ENCODE measurements around the gene ZNF845.
"Not testable (repeated sequence)": the region's sequence is repeated elsewhere in the genome, so short reads cannot be mapped to it uniquely, and the experiment has no call there.

ZNF845 gene

DNA sequence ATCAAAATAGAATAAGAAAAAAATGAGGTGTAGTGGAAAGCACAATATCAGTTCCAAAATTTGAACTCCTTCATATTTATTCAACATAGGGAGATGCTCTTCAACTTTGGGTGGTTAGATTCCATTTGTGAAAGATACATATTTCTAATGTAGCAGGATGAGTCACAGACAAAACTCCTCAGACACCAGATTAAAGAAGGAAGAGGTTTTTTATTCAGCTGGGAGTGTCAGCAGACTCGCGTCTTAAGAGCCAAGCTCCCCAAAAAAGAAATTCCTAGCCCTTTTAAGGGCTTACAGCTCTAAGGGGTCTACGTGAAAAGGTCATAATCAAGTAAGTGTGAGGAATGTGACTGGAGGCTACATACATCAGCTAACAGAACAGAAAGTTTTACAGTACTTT lies 54.6 kb downstream of the ZNF845 start:
- ATAC-seq: no peak

DNA sequence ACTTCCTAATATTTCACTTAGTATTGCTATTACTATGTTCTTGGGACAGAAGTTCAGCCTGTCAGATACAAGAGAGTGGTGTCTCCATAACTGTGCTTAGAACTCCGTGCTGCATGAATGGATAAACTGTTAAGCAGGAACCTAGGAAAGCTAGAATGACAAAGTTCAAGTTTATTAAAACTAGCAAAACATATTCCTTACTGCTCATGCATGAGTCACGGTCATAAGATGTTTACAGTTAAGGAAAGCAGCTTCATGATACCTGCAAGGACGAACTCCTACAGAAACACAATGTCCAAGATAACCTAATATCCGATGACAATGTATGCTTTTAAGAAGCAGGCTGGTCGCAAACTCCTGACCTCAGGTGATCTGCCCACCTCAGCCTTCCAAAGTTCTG lies 55.4 kb downstream of the ZNF845 start:
- no peak for ATAC-seq

DNA sequence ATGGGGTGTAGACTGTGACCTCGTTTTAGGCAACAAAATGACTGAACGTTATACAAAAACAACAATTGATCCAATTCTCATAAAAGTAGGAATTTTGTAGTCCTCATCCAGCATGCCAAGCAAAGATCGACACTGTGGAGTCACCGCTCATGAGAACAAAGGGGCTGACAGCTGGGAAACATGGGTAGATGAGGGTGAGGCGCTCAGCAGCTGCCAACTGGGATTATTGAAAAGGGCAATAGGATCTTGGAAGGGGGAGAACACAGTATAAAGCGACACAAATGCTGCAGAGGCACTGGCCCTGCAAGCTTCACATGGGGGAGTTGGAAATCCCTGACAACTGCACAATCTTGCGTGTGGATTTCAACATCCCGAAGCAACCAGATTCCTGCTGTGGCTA lies 56.0 kb downstream of the ZNF845 start:
- no peak for ATAC-seq

DNA sequence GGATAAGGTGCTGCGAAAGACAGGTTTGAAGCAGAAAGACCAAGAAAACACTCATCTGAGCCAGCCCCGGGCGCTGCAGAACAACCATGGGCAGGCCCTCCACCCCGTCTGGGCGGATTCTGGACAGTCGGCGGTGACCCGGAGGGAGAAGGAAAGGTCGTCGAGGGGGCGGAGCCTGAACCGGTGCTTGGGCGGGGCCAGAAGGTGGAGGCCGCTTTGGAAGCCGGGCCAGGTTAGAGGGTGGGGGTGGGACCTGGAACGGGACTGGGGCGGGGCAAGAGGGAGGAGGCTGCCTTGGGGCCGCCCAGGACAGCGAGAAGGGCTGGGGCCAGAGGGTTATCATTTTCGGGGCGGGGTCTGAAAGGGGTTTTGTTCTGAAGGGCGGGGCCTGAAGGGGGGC lies 56.4 kb downstream of the ZNF845 start:
- ATAC-seq: no peak

DNA sequence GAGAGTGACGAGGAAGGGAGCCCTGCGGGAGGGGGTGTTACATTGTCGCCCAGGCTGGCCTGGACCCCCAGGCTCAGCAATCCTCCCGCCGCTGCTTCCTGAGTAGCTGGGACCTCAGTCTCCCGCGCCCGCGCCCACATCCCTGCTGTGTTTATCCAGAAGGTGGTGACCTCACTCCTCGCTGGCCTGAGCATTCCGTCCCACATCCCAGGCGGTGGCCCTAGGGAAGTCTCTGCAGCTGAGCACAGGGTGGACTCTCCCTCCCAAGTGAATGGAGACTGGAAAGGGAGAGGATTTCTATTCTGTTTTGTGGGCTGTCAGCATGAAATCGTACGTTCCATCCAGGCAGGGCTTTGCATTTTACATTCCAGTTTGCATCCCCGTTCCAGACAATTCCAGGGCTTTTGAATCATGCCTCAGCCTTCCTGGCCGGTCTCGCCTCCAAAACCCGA lies 61.0 kb downstream of the ZNF845 start:
- no peak for ATAC-seq

DNA sequence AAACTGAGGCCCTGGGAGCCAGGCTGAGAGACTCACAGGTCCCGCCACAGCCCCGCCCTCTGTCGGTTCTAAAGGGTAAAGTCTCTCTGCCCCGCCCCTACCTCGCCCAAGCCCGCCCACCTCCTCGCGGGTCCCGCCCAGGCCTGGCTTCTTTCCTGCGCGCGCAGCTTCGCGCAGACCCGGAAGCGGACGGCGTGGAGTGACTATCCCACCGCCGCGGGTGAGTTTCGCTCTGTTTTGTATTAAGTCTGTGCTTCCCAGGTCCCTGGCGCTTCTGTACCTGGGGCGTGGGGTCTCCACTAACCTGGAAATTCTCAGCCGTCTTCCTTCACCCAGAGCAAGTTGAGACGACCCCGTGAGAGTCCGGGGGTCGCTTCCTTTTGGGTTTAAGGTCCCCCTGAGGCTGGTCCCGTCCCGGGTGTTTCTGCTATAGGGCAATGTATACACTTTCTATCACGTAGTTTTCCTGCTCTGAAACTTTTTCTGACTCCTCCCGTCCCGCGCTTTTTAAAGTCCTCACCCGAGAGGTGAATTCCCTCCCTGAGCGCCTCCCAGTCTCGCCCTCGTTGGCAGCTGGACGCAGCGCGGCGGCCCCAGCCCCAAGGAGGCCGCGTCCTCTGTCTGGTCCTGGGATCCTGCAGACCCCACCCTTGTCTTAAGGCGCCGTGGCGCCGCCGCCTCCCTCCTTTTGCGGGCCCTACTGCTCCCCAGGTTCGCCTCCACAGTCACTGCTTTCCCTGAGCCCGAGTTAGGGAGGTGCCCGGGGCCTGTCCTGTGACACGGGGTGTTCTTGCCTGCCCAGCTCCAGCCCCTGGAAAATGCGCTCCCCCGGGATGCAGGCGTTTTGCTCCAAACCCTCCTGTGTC lies 61.7 kb downstream of the ZNF845 start, which contains the start of gene ZNF765:
Gene ZNF765 (plus strand): TSS at position 176 of the 866 bp plus-strand sequence. CDS start 2,867 bp downstream, outside the sequence.
- peak; percentile 98 to 99 for ATAC-seq

DNA sequence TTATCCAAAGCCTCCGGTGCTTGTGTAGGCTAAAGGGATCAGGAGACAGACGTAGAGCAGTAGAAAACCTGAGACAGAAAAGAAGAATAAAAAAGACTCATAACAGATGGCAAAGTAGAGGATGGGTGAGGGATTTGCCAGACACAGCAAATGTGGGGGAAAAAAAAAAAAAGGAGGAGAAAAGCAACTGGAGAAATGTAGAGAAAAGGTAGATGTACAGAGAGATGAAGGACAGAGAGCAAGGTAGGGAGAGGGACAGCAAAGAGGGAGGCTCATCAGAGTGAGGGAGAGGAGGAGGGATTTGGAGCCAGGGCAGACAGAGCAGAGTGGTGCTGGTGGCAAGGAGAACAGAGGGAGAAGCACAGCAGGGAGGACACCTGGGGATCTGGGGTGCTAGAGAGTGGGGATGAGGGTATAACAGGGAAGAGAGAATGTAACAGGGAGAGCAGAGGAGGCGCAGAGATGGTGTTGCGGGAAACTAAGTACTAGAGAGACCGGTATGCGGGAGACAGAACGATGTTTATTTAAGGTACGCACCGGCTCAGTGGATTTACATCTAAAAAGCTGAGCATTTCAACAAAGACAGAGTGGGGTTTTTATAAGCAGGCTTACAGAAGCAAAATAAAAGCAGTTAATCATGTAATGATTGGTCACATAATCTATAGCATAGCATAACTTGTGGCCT lies 62.4 kb downstream of the ZNF845 start:
- ATAC-seq: not testable (repeated sequence)

DNA sequence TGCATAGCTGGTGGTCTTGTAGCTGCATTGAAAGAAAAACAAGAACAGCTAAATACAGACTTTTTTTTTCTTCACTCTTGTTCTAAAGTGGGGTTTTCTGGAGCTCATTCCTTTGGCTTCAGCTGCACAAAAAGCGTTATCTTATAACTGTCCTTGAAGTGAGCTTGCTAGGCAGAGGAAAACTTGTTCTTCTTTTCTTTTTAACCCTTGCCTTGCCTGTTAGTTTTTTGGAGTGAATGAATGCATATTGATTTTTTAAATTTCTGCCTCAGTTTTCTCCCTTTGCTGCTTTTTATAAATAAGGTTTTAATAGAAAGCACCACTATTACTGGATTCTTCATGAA lies 62.9 kb downstream of the ZNF845 start:
- ATAC-seq: no peak

DNA sequence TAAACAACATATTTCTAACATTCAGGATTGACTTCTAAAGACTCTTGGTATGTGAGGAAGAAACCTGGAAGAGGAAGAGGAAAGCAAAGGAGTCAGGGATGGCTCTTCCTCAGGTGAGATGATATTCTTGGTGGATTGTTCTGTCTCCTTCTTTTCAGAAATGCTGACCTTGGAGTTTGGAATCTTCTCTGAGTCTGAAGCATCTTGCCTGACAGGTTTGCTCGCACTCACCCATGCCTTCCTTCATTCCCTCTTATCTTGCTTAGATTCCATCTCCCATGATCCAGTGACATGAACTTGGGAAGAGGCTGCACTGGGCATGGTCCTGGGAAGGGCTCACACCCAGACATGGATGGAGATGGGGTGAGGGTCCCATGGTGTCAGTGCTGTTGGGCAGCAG lies 64.4 kb downstream of the ZNF845 start:
- ATAC-seq: not testable (repeated sequence)
